ENCODE data around the gene SMAD1.

Gene SMAD1

GRCh38 chr4:145440292-145441007 is 41.2 kb upstream of the SMAD1 start:
- no peak overlapping the region for H3K4me3 ChIP-seq (ENCODE audit: low read depth, low read length)
- no peak for DNase-seq (ENCODE audit: low read depth)
- TF ChIP-seq CTCF (conservative IDR thresholded peaks at IDR 0.05; ENCODE audit: low read depth, low read length) = no peak

- no peak for DNase-seq (ENCODE audit: low read depth)
- H3K4me3 ChIP-seq (ENCODE audit: low read depth, low read length) = no peak overlapping the region
- no peak for TF ChIP-seq CTCF (conservative IDR thresholded peaks at IDR 0.05; ENCODE audit: low read depth, low read length)
These were observed 35.5 kb upstream of the SMAD1 start for GRCh38 chr4:145446184-145446583.

GRCh38 chr4:145451895-145452294 is 29.8 kb upstream of the SMAD1 start:
- TF ChIP-seq CTCF (conservative IDR thresholded peaks at IDR 0.05; ENCODE audit: low read depth, low read length) = no peak
- no peak overlapping the region for H3K4me3 ChIP-seq (ENCODE audit: low read depth, low read length)
- DNase-seq (ENCODE audit: low read depth) = no peak

- no peak overlapping the region for H3K4me3 ChIP-seq (ENCODE audit: low read depth, low read length)
- no peak for TF ChIP-seq CTCF (conservative IDR thresholded peaks at IDR 0.05; ENCODE audit: low read depth, low read length)
- DNase-seq (ENCODE audit: low read depth) = no peak
These were observed 29.0 kb upstream of the SMAD1 start for GRCh38 chr4:145452447-145453162.

GRCh38 chr4:145453163-145453520 is 28.5 kb upstream of the SMAD1 start:
- DNase-seq (ENCODE audit: low read depth) = no peak
- no peak overlapping the region for H3K4me3 ChIP-seq (ENCODE audit: low read depth, low read length)
- TF ChIP-seq CTCF (conservative IDR thresholded peaks at IDR 0.05; ENCODE audit: low read depth, low read length) = no peak

- DNase-seq (ENCODE audit: low read depth) = no peak
- H3K4me3 ChIP-seq (ENCODE audit: low read depth, low read length) = no peak overlapping the region
- TF ChIP-seq CTCF (conservative IDR thresholded peaks at IDR 0.05; ENCODE audit: low read depth, low read length) = no peak
These were observed 8.4 kb upstream of the SMAD1 start for GRCh38 chr4:145473203-145473602.

- no peak for DNase-seq (ENCODE audit: low read depth)
- TF ChIP-seq CTCF (conservative IDR thresholded peaks at IDR 0.05; ENCODE audit: low read depth, low read length) = no peak
- H3K4me3 ChIP-seq (ENCODE audit: low read depth, low read length) = no peak overlapping the region
These were observed 1.4 kb upstream of the SMAD1 start for GRCh38 chr4:145480257-145480656.
